AG04449 (cell line): ENCODE results near the gene PDPR.

Experiments used
- CTCF ChIA-PET: fragments of 350-600 bp; formaldehyde crosslinking; extraction: SDS; loops from one replicate; lab custom pipeline; 2021; ENCODE audit warnings: antibody characterized with exemption; lab: Yijun Ruan, JAX
- POLR2A ChIA-PET: fragments of 400-600, 350-600 bp; formaldehyde crosslinking; extraction: SDS; loops from one replicate; lab custom pipeline; 2020; ENCODE audit warnings: antibody characterized with exemption, inconsistent platforms; lab: Yijun Ruan, JAX
- DNase-seq: peaks from one replicate; pipeline ENCODE4 v3.0.0-alpha.2; 2010; ENCODE audit warnings: low read depth, low spot score
- H3K4me3 ChIP-seq: 2 replicates; pipeline ENCODE4 v1.5.1; 2011; ENCODE audit warnings: low read depth, mild to moderate bottlenecking, control low read depth, low read length
- TF ChIP-seq, protein P1 (sequence below): IDR thresholded peaks from one replicate; pipeline ENCODE4 v1.5.1; 2011; ENCODE audit warnings: mild to moderate bottlenecking, moderate library complexity, low read length, control low read depth, inconsistent platforms; ENCODE audit not compliant: insufficient read depth; ENCODE audit errors: missing control alignments

PDPR gene

DNA sequence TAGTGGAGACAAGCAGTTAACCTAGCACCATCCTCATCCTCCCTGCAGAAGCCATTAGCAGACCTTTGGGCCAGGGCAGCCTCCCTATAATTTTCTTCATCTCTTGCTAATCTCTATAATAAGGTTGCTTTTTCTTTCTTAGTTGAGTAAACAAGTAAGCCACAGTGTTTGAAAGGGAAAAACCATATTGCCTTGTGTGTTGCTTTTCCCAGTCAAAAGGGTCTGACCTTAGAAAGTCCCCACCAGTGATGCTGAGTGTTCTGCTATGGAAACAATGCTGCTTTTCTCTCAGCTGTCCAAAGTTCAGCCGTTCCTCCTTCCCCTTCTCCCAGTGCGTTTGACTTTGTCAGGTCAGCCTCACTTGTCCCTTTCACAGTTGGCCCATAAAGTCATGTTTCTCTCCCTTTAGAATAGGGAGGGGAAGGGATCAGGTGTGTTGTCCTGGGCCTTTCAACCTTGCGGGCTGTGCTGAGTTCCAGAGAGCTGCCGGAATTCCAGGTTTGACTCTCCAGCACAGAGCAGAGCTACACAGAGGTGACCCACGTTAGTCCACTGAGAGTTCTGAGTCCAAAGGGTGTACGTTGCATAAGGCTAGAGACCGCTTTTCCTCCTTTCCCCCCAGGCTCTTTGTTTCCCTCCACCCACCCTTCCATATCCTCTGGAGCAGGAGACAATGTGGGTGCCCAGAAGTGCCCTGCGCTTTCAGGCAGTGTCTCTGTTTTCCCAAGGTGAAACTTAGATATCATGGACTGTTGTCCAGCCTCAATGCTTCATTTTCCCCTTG is 43.5 kb downstream of the PDPR start:
- POLR2A ChIA-PET: no interaction called here
- TF ChIP-seq, protein P1, sequence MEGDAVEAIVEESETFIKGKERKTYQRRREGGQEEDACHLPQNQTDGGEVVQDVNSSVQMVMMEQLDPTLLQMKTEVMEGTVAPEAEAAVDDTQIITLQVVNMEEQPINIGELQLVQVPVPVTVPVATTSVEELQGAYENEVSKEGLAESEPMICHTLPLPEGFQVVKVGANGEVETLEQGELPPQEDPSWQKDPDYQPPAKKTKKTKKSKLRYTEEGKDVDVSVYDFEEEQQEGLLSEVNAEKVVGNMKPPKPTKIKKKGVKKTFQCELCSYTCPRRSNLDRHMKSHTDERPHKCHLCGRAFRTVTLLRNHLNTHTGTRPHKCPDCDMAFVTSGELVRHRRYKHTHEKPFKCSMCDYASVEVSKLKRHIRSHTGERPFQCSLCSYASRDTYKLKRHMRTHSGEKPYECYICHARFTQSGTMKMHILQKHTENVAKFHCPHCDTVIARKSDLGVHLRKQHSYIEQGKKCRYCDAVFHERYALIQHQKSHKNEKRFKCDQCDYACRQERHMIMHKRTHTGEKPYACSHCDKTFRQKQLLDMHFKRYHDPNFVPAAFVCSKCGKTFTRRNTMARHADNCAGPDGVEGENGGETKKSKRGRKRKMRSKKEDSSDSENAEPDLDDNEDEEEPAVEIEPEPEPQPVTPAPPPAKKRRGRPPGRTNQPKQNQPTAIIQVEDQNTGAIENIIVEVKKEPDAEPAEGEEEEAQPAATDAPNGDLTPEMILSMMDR: no peak
- H3K4me3 ChIP-seq: no peak overlapping the region
- no peak for DNase-seq
- CTCF ChIA-PET: no interaction called here

DNA sequence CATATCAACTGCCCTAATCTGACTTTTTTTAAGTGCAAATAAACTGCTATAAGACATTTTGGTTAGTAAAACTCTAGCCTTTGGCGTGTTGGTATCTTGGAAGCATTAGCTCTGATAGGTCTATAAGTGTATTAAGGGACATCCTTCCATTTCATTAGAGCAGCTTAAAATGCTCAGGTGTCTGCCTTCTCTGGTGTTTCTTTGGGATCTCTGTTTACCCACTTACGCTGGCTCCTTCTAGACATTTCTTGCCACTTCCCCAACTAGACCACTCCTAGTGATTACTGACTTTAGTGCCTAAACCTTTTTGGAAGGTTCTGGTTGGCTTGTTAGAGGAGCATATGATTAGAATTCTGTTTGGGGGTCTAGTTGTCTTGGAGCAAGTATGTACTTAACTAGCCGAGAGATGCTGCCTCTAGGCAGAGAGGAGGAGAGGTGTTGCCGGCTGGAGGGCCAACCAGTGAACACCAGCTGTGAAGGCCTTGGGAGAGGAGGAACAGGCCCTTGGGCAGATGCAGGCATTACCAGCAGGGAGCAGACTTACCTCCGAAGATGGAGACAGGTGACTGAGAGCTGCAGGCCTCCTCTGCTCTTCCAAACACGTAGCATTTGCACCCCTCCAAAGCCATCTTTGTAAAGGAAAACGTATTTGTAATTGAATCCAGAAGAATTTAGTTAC is 44.3 kb downstream of the PDPR start:
- TF ChIP-seq, protein P1: no peak
- H3K4me3 ChIP-seq: no peak overlapping the region
- ChIA-PET CTCF (interaction anchor here (1.4 kb wide), 1 partner anchor 495 kb away, joined by 3 read pairs; no protein-coding TSS in a partner anchor), POLR2A (no interaction called here)
- DNase-seq: no peak

DNA sequence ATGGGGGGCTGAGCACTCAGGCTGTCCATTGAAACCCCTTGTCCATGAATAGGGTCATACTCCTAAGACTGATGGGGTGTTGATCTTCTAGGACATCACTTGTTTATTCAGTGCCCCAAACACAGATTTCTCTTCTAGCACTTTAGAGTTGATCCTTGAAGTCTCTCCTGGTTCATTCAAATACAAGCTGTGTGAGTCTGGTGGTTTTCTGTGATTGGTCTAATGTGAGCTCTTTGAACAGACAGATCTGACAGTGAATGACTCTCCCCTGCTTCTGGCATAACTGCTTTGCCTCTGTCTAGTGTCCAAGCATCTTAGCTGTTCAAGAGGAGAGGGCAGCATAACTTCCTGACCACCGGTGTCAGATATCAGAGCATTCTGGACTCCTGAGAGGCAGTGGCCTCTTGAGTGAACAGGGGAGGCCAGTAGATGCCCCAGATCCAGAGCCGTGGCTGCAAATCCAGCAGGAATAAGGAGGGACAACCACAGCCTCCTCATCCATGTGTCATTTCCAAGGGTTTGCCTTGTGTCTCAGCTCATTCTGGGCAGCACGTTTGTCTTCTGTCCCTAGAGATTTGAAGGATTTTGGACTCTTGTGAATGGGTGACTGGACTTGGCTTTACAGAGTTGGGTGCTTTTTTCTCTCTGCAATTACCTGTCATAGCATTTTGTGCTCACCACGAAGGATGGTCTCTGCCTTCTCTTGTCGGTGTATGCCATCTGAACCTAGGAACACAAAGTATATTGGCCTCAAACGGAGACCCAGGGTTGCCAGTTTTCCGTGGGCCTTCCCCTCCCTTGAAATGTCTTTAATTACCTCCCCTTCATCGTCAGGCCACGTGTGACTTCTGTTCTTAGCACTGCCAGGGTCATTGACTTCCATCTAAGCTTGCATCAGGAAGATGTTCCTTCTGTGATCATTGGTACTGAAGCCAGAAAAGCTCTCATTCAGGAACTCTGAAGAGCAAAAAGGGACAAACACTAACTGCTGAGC is 45.5 kb downstream of the PDPR start:
- CTCF ChIA-PET: interaction anchor here (1.0 to 1.4 kb wide), 2 partner anchors 7 to 494 kb away, joined by 3 to 4 read pairs; no protein-coding TSS in a partner anchor

DNA sequence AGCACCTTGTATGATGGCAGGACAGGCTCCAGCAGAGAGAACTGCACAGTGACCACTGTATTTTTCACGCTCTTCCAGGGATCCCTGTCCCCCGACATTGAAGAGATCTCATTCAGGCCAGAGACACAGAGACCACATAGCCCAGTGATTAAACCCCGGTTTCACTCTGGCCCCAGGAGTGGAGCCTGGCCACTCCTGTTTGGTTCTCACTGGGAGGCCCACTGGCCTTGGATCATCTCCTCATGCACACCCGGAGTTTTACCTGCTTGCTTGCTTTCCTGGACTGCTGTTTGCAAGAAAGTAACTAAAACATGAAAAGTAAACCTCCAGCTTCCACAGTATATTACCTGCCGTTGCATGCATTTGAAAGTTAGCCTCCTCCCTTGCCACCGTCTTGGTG is 46.3 kb downstream of the PDPR start:
- POLR2A ChIA-PET: interaction anchor here (0.6 kb wide), 1 partner anchor 822 kb away, joined by 3 read pairs; no protein-coding TSS in a partner anchor
- CTCF ChIA-PET: interaction anchor here (1.0 kb wide), 1 partner anchor 8 kb away, joined by 4 read pairs; no protein-coding TSS in a partner anchor
- H3K4me3 ChIP-seq: no peak overlapping the region
- no peak for DNase-seq
- TF ChIP-seq, protein P1: no peak

More for the DNA sequence above, 45.5 kb downstream of the PDPR start:
- POLR2A ChIA-PET: interaction anchor here (0.6 kb wide), 1 partner anchor 821 kb away, joined by 3 read pairs; no protein-coding TSS in a partner anchor
- no peak for DNase-seq
- H3K4me3 ChIP-seq: no peak overlapping the region
- TF ChIP-seq, protein P1: no peak

DNA sequence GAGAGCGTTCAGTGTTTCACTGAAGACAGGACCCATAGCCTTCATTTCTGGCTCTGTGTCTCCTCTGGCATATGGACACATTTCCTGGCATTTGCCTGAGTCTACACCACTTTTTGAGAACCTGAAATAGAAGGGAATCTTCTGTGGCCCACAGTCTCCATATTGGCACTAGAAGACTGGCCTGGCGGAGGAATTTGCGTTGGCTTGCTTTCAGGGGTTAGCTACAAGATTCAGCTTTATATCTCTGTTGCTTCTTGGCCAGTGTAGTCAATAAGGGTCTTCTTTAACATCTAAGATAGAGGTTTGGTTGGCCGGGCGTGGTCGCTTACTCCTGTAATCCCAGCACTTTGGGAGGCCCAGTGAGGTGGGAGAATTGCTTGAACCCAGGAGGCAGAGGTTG is 46.7 kb downstream of the PDPR start:
- POLR2A ChIA-PET: interaction anchor here (0.6 kb wide), 1 partner anchor 822 kb away, joined by 3 read pairs; no protein-coding TSS in a partner anchor
- TF ChIP-seq, protein P1: no peak
- no peak overlapping the region for H3K4me3 ChIP-seq
- DNase-seq: no peak
- CTCF ChIA-PET: interaction anchor here (1.0 to 1.4 kb wide), 2 partner anchors 9 to 91 kb away, joined by 4 read pairs; partner anchors contain the start of gene EXOSC6
